Stomach (tissue), 9 donors: ENCODE results near the gene ZNF827. TPM values are rescaled to one million over a fixed set of nuclear protein-coding genes. Genes with fewer than 3 reads are reported as not detected.
A peak's percentile ranks its signal among the peaks of the same experiment; 100 is the strongest.

Experiments used
- DNase-seq, 2 donors: peaks; one replicate each; pipeline versions ENCODE4 v3.0.0 to v3.0.0-alpha.2; 2013 to 2019
- H3K27ac ChIP-seq, 5 donors: fragments of 200-600 bp in 4 of 5; sonication (generic) in 4 of 5; one replicate each; pipeline ENCODE4 v1.5.1; 2013 to 2019; ENCODE audit warnings: mild to moderate bottlenecking in 1 of 5, moderate library complexity in 1 of 5
- H3K27me3 ChIP-seq, 3 donors: fragments of 200-600 bp; sonication (generic); one replicate each; pipeline ENCODE4 v1.5.1; 2017 to 2019; ENCODE audit warnings: mixed run types in 1 of 3
- H3K36me3 ChIP-seq, 4 donors: fragments of 200-600 bp; sonication (generic); 1 replicate in 3 of 4; 2 replicates in 1 of 4; pipeline ENCODE4 v1.5.1; 2016 to 2019
- H3K4me1 ChIP-seq, 4 donors: fragments of 200-600 bp; sonication (generic); one replicate each; pipeline ENCODE4 v1.5.1; 2016 to 2019
- H3K4me3 ChIP-seq, 4 donors: fragments of 200-600 bp; sonication (generic) in 3 of 4; one replicate each; pipeline ENCODE4 v1.5.1; 2016 to 2019; ENCODE audit warnings: mild to moderate bottlenecking in 1 of 4
- H3K9me3 ChIP-seq, 4 donors: fragments of 200-600 bp; sonication (generic); one replicate each; pipeline ENCODE4 v1.5.1; 2016 to 2019
- CTCF ChIP-seq, 7 experiments: fragments of 450-650 bp in 4 of 7; fragments of 200-600 bp in 3 of 7; sonication (generic) in 3 of 7; IDR thresholded peaks; one replicate each; pipeline ENCODE4 v1.5.1; 2016 to 2019; ENCODE audit warnings: antibody characterized with exemption in 7 of 7, control low read depth in 2 of 7, mild to moderate bottlenecking in 1 of 7
- EP300 ChIP-seq: sonication (generic); formaldehyde crosslinking; IDR thresholded peaks from one replicate; pipeline ENCODE4 v1.6.1; 2017; ENCODE audit warnings: antibody characterized with exemption
- POLR2A ChIP-seq, 4 donors: fragments of 450-650 bp; IDR thresholded peaks; one replicate each; pipeline ENCODE4 v1.6.1; 2016; ENCODE audit warnings: antibody characterized with exemption in 4 of 4, control low read depth in 2 of 4, mild to moderate bottlenecking in 1 of 4, moderate library complexity in 1 of 4
- POLR2AphosphoS5 ChIP-seq, 3 donors: sonication (generic); formaldehyde crosslinking; IDR thresholded peaks; one replicate each; pipeline ENCODE4 v1.6.1; 2016; ENCODE audit warnings: antibody characterized with exemption in 3 of 3
- WGBS, 5 donors: extraction: QIAGEN DNeasy Blood & Tissue Kit in 3 of 5; methylation state at CpG; one replicate each; pipeline versions ENCODE4 v1.1.5 to v1.1.7; 2013 to 2018; 5-methylcytosine and 5-hydroxymethylcytosine counted together
- intact Hi-C: fragments of 100-400 bp; cut with DNase I; formaldehyde crosslinking; loops from one replicate; pipeline ENCODE4 v1.15.1; 2023; ENCODE audit warnings: low total_unique reads
- polyA plus RNA-seq, 3 donors: library from polyadenylated mRNA; stranded (reverse); fragments of 200-250 nt; gene quantifications; one replicate each; pipeline ENCODE4 v1.2.3, GENCODE V29; 2013
- total RNA-seq, 5 donors: library from RNA; depleted of rRNA; stranded (reverse); fragments of >200 nt; gene quantifications; one replicate each; pipeline versions ENCODE4 v1.1.0 to v1.2.3, GENCODE V29; 2014 to 2016
- donor health status: healthy with polysubstance abuse.
- donor health status: Bipolar disorder and iron deficiency.
- donor health status: healthy.

Gene ZNF827
- total and polyA plus RNA-seq, 8 donors, result 1.7 to 109 (median 13.5) TPM

- peaks cover 11 to 70% (median 39%) of the 10 kb centered on the region in 4 donors for H3K36me3 ChIP-seq
- no peak for DNase-seq
- TF ChIP-seq CTCF (IDR thresholded peaks at IDR 0.05) (no peak), POLR2AphosphoS5 (IDR thresholded peaks at IDR 0.05) (no peak), POLR2A (IDR thresholded peaks at IDR 0.05) (no peak), EP300 (no peak)
- no peaks in the 10 kb centered on the region for H3K4me1 ChIP-seq
- H3K27ac ChIP-seq, result no peak overlapping the region
- H3K9me3 ChIP-seq, result no peaks in the 10 kb centered on the region
- H3K4me3 ChIP-seq, result no peak overlapping the region
- no peaks in the 10 kb centered on the region for H3K27me3 ChIP-seq
- WGBS, 5 donors, result 93 to 97% (median 95%) methylated on average over 4 of the region's 4 CpGs
- intact Hi-C loops, result no loop called here
Observed at GRCh38 chr4:145776208-145776607, 162.4 kb downstream of the ZNF827 start.

- Histone ChIP-seq H3K9me3 (no peaks in the 10 kb centered on the region), H3K4me3 (no peak overlapping the region), H3K36me3 (peaks cover 11 to 76% (median 39%) of the 10 kb centered on the region in 4 donors), H3K4me1 (no peaks in the 10 kb centered on the region), H3K27ac (no peak overlapping the region), H3K27me3 (no peaks in the 10 kb centered on the region)
- WGBS, 5 donors, result 94 to 99% (median 96%) methylated on average over 3 of the region's 3 CpGs
- TF ChIP-seq CTCF (IDR thresholded peaks at IDR 0.05), result no peak
- no peak for TF ChIP-seq POLR2A (IDR thresholded peaks at IDR 0.05)
- no peak for TF ChIP-seq EP300
- no peak for TF ChIP-seq POLR2AphosphoS5 (IDR thresholded peaks at IDR 0.05)
- intact Hi-C loops, result no loop called here
- no peak for DNase-seq
Observed at GRCh38 chr4:145775406-145775805, 163.2 kb downstream of the ZNF827 start.

GRCh38 chr4:145774473-145774872 is 164.2 kb downstream of the ZNF827 start:
- no peaks in the 10 kb centered on the region for H3K27me3 ChIP-seq
- intact Hi-C loops, result no loop called here
- WGBS, 5 donors, result 94 to 99% (median 98%) methylated on average over 6 of the region's 6 CpGs
- peaks cover 0 to 1% (median 0%) of the 10 kb centered on the region in 4 donors for H3K4me1 ChIP-seq
- peak overlapping the region in 1 of 5 donors; percentile 40 for H3K27ac ChIP-seq
- TF ChIP-seq POLR2AphosphoS5 (IDR thresholded peaks at IDR 0.05), result no peak
- TF ChIP-seq POLR2A (IDR thresholded peaks at IDR 0.05), result no peak
- no peak for TF ChIP-seq CTCF (IDR thresholded peaks at IDR 0.05)
- TF ChIP-seq EP300, result no peak
- no peaks in the 10 kb centered on the region for H3K9me3 ChIP-seq
- H3K4me3 ChIP-seq, result no peak overlapping the region
- no peak for DNase-seq
- H3K36me3 ChIP-seq, result peaks cover 11 to 81% (median 38%) of the 10 kb centered on the region in 4 donors

- intact Hi-C loops, result no loop called here
- no peaks in the 10 kb centered on the region for H3K27me3 ChIP-seq
- H3K4me3 ChIP-seq, result no peak overlapping the region
- TF ChIP-seq POLR2AphosphoS5 (IDR thresholded peaks at IDR 0.05) (peak in 2 of 3 donors; percentile 31 to 71), EP300 (peak; percentile 34), POLR2A (IDR thresholded peaks at IDR 0.05) (no peak), CTCF (IDR thresholded peaks at IDR 0.05) (no peak)
- H3K36me3 ChIP-seq, result peaks cover 11 to 74% (median 34%) of the 10 kb centered on the region in 4 donors
- no peaks in the 10 kb centered on the region for H3K9me3 ChIP-seq
- H3K4me1 ChIP-seq, result peaks cover 0 to 4% (median 0%) of the 10 kb centered on the region in 4 donors
- DNase-seq, result peak in 1 of 2 donors; percentile 34
- peak overlapping the region in 2 of 5 donors; percentile 4 to 40 for H3K27ac ChIP-seq
- WGBS, 5 donors, result 80 to 95% (median 93%) methylated on average over 6 of the region's 6 CpGs
Observed at GRCh38 chr4:145773581-145774234, 164.9 kb downstream of the ZNF827 start.
